Heart left ventricle (tissue), 13 donors: ENCODE measurements around the gene ARHGEF28.

ENCODE experiments used
- CTCF ChIP-seq, 12 donors: fragments of 200-600 bp; sonication (generic) in 4 of 12; IDR thresholded peaks; one replicate each; pipeline versions ENCODE4 v1.5.0 to v1.8.0; 2018 to 2022; ENCODE audit warnings: antibody characterized with exemption in 12 of 12, mild to moderate bottlenecking in 5 of 12
- POLR2A ChIP-seq, 2 donors: fragments of 450-650 bp; IDR thresholded peaks; one replicate each; pipeline ENCODE4 v1.6.1; 2017; ENCODE audit warnings: antibody characterized with exemption in 2 of 2, mild to moderate bottlenecking in 2 of 2, moderate library complexity in 2 of 2
- donor health status: ischemic (EF 13 %, LVEDD 7.1; RV severe dilation, severe dysfunction).
- donor health status: DM: no; HTN: yes; CAD: no.
- donor health status: DM: no; HTN: no; CAD: no.
- donor health status: ischemic (EF 25% LVEDD 6.9; RV normal size, moderate dysfunction).
- donor health status: ischemic (EF 25% LVEDD 5.7; RV mildly dilated, moderate dysfunction).
- donor health status: ischemic (EF 35%, LVEDD 5.7; RV mildly dilated, moderate dysfunction).
- donor health status: nonischemic (EF 11% LVEDD 7.7; RV severe dilation, severe dysfunction).
- donor health status: DM: yes; HTN: yes; CAD: no.
- donor health status: PGD.
- donor health status: ischemic (EF 29% LVEDD 5.4; RV normal size, mild dysfunction).
- donor health status: nonischemic (EF 23%, LVEDD 6.1; RV moderate dilation, normal function).

- TF ChIP-seq CTCF (IDR thresholded peaks at IDR 0.05) (no peak), POLR2A (IDR thresholded peaks at IDR 0.05) (no peak)
Measured at GRCh38 chr5:73732045-73732444, 106.0 kb downstream of the ARHGEF28 start.
